Measurements from ENCODE around the gene GPS1.

- TF ChIP-seq, protein P1, sequence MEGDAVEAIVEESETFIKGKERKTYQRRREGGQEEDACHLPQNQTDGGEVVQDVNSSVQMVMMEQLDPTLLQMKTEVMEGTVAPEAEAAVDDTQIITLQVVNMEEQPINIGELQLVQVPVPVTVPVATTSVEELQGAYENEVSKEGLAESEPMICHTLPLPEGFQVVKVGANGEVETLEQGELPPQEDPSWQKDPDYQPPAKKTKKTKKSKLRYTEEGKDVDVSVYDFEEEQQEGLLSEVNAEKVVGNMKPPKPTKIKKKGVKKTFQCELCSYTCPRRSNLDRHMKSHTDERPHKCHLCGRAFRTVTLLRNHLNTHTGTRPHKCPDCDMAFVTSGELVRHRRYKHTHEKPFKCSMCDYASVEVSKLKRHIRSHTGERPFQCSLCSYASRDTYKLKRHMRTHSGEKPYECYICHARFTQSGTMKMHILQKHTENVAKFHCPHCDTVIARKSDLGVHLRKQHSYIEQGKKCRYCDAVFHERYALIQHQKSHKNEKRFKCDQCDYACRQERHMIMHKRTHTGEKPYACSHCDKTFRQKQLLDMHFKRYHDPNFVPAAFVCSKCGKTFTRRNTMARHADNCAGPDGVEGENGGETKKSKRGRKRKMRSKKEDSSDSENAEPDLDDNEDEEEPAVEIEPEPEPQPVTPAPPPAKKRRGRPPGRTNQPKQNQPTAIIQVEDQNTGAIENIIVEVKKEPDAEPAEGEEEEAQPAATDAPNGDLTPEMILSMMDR (IDR thresholded peaks at IDR 0.05), result no peak
- TF ChIP-seq POLR2A (IDR thresholded peaks at IDR 0.05), result no peak
- no peak for TF ChIP-seq POLR2AphosphoS5 (IDR thresholded peaks at IDR 0.05)
- no peak for TF ChIP-seq EP300 (IDR thresholded peaks at IDR 0.05)
These were observed 20.3 kb upstream of the GPS1 start, which contains the start of gene RAC3 for GRCh38 chr17:82031303-82031884.

All from suprapubic skin (tissue), 4 donors.